OCI-LY3 (cell line): ENCODE data around the gene NFX1.

ENCODE experiments used
- EZH2phosphoT487 ChIP-seq: fragments of 200-600 bp; shearing (Covaris generic); IDR thresholded peaks from 2 replicates; pipeline ENCODE4 v1.6.1; 2018; ENCODE audit warnings: antibody characterized with exemption, mixed run types, low read depth
- TF ChIP-seq, protein P1 (sequence below): fragments of 200-600, 300-600 bp; sonication (generic); IDR thresholded peaks from 2 replicates; pipeline ENCODE4 v1.5.1; 2014; ENCODE audit warnings: antibody characterized with exemption, low read length, low read depth

DNA sequence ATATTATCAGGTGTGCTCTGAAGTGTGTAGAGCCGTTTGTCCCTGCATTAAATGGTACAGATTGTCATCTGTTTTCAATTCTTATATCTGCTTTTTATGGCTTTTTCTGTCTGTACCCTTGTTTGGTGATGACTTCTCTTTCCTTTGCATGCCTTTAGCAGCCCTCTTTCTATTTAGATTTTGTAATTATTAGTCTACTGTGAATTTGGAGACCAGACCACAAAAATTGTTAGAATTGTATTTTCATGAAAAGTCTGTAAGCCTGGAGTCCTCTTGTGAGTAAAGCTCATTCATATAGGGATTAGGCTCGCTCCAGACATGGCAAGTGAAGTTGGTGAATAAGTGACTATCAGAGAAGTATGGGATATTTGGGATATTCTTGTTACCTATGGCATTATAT lies 41.7 kb downstream of the NFX1 start:
- TF ChIP-seq EZH2phosphoT487 = no peak
- TF ChIP-seq, protein P1, sequence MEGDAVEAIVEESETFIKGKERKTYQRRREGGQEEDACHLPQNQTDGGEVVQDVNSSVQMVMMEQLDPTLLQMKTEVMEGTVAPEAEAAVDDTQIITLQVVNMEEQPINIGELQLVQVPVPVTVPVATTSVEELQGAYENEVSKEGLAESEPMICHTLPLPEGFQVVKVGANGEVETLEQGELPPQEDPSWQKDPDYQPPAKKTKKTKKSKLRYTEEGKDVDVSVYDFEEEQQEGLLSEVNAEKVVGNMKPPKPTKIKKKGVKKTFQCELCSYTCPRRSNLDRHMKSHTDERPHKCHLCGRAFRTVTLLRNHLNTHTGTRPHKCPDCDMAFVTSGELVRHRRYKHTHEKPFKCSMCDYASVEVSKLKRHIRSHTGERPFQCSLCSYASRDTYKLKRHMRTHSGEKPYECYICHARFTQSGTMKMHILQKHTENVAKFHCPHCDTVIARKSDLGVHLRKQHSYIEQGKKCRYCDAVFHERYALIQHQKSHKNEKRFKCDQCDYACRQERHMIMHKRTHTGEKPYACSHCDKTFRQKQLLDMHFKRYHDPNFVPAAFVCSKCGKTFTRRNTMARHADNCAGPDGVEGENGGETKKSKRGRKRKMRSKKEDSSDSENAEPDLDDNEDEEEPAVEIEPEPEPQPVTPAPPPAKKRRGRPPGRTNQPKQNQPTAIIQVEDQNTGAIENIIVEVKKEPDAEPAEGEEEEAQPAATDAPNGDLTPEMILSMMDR = no peak
